Measurements from ENCODE around the gene TNC. TPM values are rescaled to one million over a fixed set of nuclear protein-coding genes. Genes with fewer than 3 reads are reported as not detected.

The TNC gene
- total RNA-seq, 1 experiment from 2014 or later: 5.7 TPM

GRCh38 chr9:115071176-115071575 is 46.8 kb downstream of the TNC start:
- POLR2A ChIA-PET: no interaction called here

GRCh38 chr9:115069771-115070170 is 48.2 kb downstream of the TNC start:
- in situ Hi-C loops (cut with HindIII; ENCODE audit: low pct_unique_long_range_greater_than_20kb, low sequenced_read_pairs): no loop called here
- no peak for ATAC-seq
- CTCF ChIA-PET: no interaction called here
- TF ChIP-seq, protein P1, sequence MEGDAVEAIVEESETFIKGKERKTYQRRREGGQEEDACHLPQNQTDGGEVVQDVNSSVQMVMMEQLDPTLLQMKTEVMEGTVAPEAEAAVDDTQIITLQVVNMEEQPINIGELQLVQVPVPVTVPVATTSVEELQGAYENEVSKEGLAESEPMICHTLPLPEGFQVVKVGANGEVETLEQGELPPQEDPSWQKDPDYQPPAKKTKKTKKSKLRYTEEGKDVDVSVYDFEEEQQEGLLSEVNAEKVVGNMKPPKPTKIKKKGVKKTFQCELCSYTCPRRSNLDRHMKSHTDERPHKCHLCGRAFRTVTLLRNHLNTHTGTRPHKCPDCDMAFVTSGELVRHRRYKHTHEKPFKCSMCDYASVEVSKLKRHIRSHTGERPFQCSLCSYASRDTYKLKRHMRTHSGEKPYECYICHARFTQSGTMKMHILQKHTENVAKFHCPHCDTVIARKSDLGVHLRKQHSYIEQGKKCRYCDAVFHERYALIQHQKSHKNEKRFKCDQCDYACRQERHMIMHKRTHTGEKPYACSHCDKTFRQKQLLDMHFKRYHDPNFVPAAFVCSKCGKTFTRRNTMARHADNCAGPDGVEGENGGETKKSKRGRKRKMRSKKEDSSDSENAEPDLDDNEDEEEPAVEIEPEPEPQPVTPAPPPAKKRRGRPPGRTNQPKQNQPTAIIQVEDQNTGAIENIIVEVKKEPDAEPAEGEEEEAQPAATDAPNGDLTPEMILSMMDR (IDR thresholded peaks at IDR 0.05): no peak
- TF ChIP-seq, protein P2, sequence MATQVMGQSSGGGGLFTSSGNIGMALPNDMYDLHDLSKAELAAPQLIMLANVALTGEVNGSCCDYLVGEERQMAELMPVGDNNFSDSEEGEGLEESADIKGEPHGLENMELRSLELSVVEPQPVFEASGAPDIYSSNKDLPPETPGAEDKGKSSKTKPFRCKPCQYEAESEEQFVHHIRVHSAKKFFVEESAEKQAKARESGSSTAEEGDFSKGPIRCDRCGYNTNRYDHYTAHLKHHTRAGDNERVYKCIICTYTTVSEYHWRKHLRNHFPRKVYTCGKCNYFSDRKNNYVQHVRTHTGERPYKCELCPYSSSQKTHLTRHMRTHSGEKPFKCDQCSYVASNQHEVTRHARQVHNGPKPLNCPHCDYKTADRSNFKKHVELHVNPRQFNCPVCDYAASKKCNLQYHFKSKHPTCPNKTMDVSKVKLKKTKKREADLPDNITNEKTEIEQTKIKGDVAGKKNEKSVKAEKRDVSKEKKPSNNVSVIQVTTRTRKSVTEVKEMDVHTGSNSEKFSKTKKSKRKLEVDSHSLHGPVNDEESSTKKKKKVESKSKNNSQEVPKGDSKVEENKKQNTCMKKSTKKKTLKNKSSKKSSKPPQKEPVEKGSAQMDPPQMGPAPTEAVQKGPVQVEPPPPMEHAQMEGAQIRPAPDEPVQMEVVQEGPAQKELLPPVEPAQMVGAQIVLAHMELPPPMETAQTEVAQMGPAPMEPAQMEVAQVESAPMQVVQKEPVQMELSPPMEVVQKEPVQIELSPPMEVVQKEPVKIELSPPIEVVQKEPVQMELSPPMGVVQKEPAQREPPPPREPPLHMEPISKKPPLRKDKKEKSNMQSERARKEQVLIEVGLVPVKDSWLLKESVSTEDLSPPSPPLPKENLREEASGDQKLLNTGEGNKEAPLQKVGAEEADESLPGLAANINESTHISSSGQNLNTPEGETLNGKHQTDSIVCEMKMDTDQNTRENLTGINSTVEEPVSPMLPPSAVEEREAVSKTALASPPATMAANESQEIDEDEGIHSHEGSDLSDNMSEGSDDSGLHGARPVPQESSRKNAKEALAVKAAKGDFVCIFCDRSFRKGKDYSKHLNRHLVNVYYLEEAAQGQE (IDR thresholded peaks at IDR 0.05; ENCODE audit: insufficient read depth in 1 of 2, low read depth in 2 of 2, low read length in 1 of 2): no peak
- TF ChIP-seq SIN3A (IDR thresholded peaks at IDR 0.05; ENCODE audit: borderline replicate concordance, insufficient read depth, low read depth, low read length) (no peak), TCF7L2 (IDR thresholded peaks at IDR 0.05; ENCODE audit: low read depth, low read length) (no peak), POLR2AphosphoS5 (IDR thresholded peaks at IDR 0.05; ENCODE audit: low read depth, low read length) (no peak)
- POLR2A ChIA-PET: no interaction called here
- Histone ChIP-seq H3K27ac (ENCODE audit: low read length) (no peak overlapping the region), H3K36me3 (ENCODE audit: control insufficient read depth, insufficient read depth, low read length) (no peaks in the 10 kb centered on the region), H3K9me3 (ENCODE audit: control insufficient read depth, insufficient read depth, low read depth, low read length) (no peaks in the 10 kb centered on the region), H3K27me3 (ENCODE audit: control insufficient read depth, insufficient read depth, low read length) (no peaks in the 10 kb centered on the region), H3K4me3 (ENCODE audit: low read depth in 2 of 2, low read length in 2 of 2) (no peak overlapping the region), H3K4me1 (ENCODE audit: control insufficient read depth, insufficient read depth, low read length) (no peaks in the 10 kb centered on the region)
- intact Hi-C loops (cut with micrococcal nuclease; ENCODE audit: unreplicated experiment): no loop called here
- DNase-seq (ENCODE audit: low read depth, low spot score): no peak
- BruUV-seq (replicated peaks): no TSS peak

More at GRCh38 chr9:115071176-115071575, 46.8 kb downstream of the TNC start:
- CTCF ChIA-PET: interaction anchor here (0.6 kb wide), 1 partner anchor 1677 kb away, joined by 4 read pairs; no protein-coding TSS in a partner anchor
- intact Hi-C loops (cut with micrococcal nuclease; ENCODE audit: unreplicated experiment): no loop called here
- in situ Hi-C loops (cut with HindIII; ENCODE audit: low pct_unique_long_range_greater_than_20kb, low sequenced_read_pairs): no loop called here
- H3K27ac ChIP-seq (ENCODE audit: low read length): no peak overlapping the region
- ATAC-seq (no peak), DNase-seq (ENCODE audit: low read depth, low spot score) (no peak)
- no TSS peak for BruUV-seq (replicated peaks)
- H3K4me1 ChIP-seq (ENCODE audit: control insufficient read depth, insufficient read depth, low read length): no peaks in the 10 kb centered on the region
- no peak for TF ChIP-seq POLR2AphosphoS5 (IDR thresholded peaks at IDR 0.05; ENCODE audit: low read depth, low read length)
- H3K27me3 ChIP-seq (ENCODE audit: control insufficient read depth, insufficient read depth, low read length): no peaks in the 10 kb centered on the region
- no peaks in the 10 kb centered on the region for H3K9me3 ChIP-seq (ENCODE audit: control insufficient read depth, insufficient read depth, low read depth, low read length)
- no peaks in the 10 kb centered on the region for H3K36me3 ChIP-seq (ENCODE audit: control insufficient read depth, insufficient read depth, low read length)
- H3K4me3 ChIP-seq (ENCODE audit: low read depth in 2 of 2, low read length in 2 of 2): no peak overlapping the region

- in situ Hi-C loops (cut with HindIII; ENCODE audit: low pct_unique_long_range_greater_than_20kb, low sequenced_read_pairs): no loop called here
- no peak overlapping the region for H3K27ac ChIP-seq (ENCODE audit: low read length)
- no peaks in the 10 kb centered on the region for H3K27me3 ChIP-seq (ENCODE audit: control insufficient read depth, insufficient read depth, low read length)
- intact Hi-C loops (cut with micrococcal nuclease; ENCODE audit: unreplicated experiment): no loop called here
- no peaks in the 10 kb centered on the region for H3K36me3 ChIP-seq (ENCODE audit: control insufficient read depth, insufficient read depth, low read length)
- no TSS peak for BruUV-seq (replicated peaks)
- H3K4me3 ChIP-seq (ENCODE audit: low read depth in 2 of 2, low read length in 2 of 2): no peak overlapping the region
- no peaks in the 10 kb centered on the region for H3K9me3 ChIP-seq (ENCODE audit: control insufficient read depth, insufficient read depth, low read depth, low read length)
- TF ChIP-seq, protein P1 (IDR thresholded peaks at IDR 0.05): no peak
- TF ChIP-seq SIN3A (IDR thresholded peaks at IDR 0.05; ENCODE audit: borderline replicate concordance, insufficient read depth, low read depth, low read length) (no peak), TCF7L2 (IDR thresholded peaks at IDR 0.05; ENCODE audit: low read depth, low read length) (no peak), POLR2AphosphoS5 (IDR thresholded peaks at IDR 0.05; ENCODE audit: low read depth, low read length) (no peak)
- TF ChIP-seq, protein P2 (IDR thresholded peaks at IDR 0.05; ENCODE audit: insufficient read depth in 1 of 2, low read depth in 2 of 2, low read length in 1 of 2): no peak
- H3K4me1 ChIP-seq (ENCODE audit: control insufficient read depth, insufficient read depth, low read length): no peaks in the 10 kb centered on the region
- ChIA-PET CTCF (no interaction called here), POLR2A (no interaction called here)
- DNase-seq (ENCODE audit: low read depth, low spot score) (no peak), ATAC-seq (no peak)
These were observed 48.7 kb downstream of the TNC start for GRCh38 chr9:115069302-115069701.
